ENCODE measurements around the gene MPHOSPH10.

MPHOSPH10 gene

GRCh38 chr2:71133603-71134002, 3.2 kb downstream of the MPHOSPH10 start:
- no peak for DNase-seq (ENCODE audit: extremely low read depth, insufficient read length)
- Histone ChIP-seq H3K4me3 (replicated peaks; ENCODE audit: low read depth, low read length) (no peak overlapping the region), H3K36me3 (ENCODE audit: control insufficient read depth, insufficient read depth, low read length) (peaks cover 11% of the 10 kb centered on the region), H3K27me3 (replicated peaks; ENCODE audit: control insufficient read depth, insufficient read depth, low read length) (no peaks in the 10 kb centered on the region)
- TF ChIP-seq CTCF (IDR thresholded peaks at IDR 0.05; ENCODE audit: insufficient read depth, low read length, poor library complexity, severe bottlenecking): no peak

- Histone ChIP-seq H3K27me3 (replicated peaks; ENCODE audit: control insufficient read depth, insufficient read depth, low read length) (no peaks in the 10 kb centered on the region), H3K4me3 (replicated peaks; ENCODE audit: low read depth, low read length) (no peak overlapping the region), H3K36me3 (ENCODE audit: control insufficient read depth, insufficient read depth, low read length) (peaks cover 13% of the 10 kb centered on the region)
- no peak for DNase-seq (ENCODE audit: extremely low read depth, insufficient read length)
- no peak for TF ChIP-seq CTCF (IDR thresholded peaks at IDR 0.05; ENCODE audit: insufficient read depth, low read length, poor library complexity, severe bottlenecking)
Observed at GRCh38 chr2:71136174-71136573, 5.7 kb downstream of the MPHOSPH10 start.

- no peak for DNase-seq (ENCODE audit: extremely low read depth, insufficient read length)
- H3K36me3 ChIP-seq (ENCODE audit: control insufficient read depth, insufficient read depth, low read length): peaks cover 24% of the 10 kb centered on the region
- H3K27me3 ChIP-seq (replicated peaks; ENCODE audit: control insufficient read depth, insufficient read depth, low read length): no peaks in the 10 kb centered on the region
- H3K4me3 ChIP-seq (replicated peaks; ENCODE audit: low read depth, low read length): no peak overlapping the region
- TF ChIP-seq CTCF (IDR thresholded peaks at IDR 0.05; ENCODE audit: insufficient read depth, low read length, poor library complexity, severe bottlenecking): no peak
Observed at GRCh38 chr2:71143782-71144181, 13.3 kb downstream of the MPHOSPH10 start.

- no peak overlapping the region for H3K4me3 ChIP-seq (replicated peaks; ENCODE audit: low read depth, low read length)
- H3K36me3 ChIP-seq (ENCODE audit: control insufficient read depth, insufficient read depth, low read length): peaks cover 27% of the 10 kb centered on the region
- no peak for DNase-seq (ENCODE audit: extremely low read depth, insufficient read length)
- no peaks in the 10 kb centered on the region for H3K27me3 ChIP-seq (replicated peaks; ENCODE audit: control insufficient read depth, insufficient read depth, low read length)
- TF ChIP-seq CTCF (IDR thresholded peaks at IDR 0.05; ENCODE audit: insufficient read depth, low read length, poor library complexity, severe bottlenecking): no peak
Observed at GRCh38 chr2:71148506-71149063, 18.2 kb downstream of the MPHOSPH10 start.

- no peak for DNase-seq (ENCODE audit: extremely low read depth, insufficient read length)
- H3K4me3 ChIP-seq (replicated peaks; ENCODE audit: low read depth, low read length): no peak overlapping the region
- H3K36me3 ChIP-seq (ENCODE audit: control insufficient read depth, insufficient read depth, low read length): peaks cover 18% of the 10 kb centered on the region
- H3K27me3 ChIP-seq (replicated peaks; ENCODE audit: control insufficient read depth, insufficient read depth, low read length): no peaks in the 10 kb centered on the region
- no peak for TF ChIP-seq CTCF (IDR thresholded peaks at IDR 0.05; ENCODE audit: insufficient read depth, low read length, poor library complexity, severe bottlenecking)
Observed at GRCh38 chr2:71150082-71150816, 19.8 kb downstream of the MPHOSPH10 start.
